Limb (tissue), 2 donors: Measurements from ENCODE around the gene SLIT3.
"Not testable (repeated sequence)": the region's sequence is repeated elsewhere in the genome, so short reads cannot be mapped to it uniquely, and the experiment has no call there.

Source experiments
- DNase-seq, 2 donors: peaks; one replicate each; pipeline ENCODE4 v3.0.0-alpha.2; 2016; ENCODE audit errors: extremely low spot score in 2 of 2

Gene SLIT3

GRCh38 chr5:169221519-169221918, 79.4 kb downstream of the SLIT3 start:
- DNase-seq, result no peak

- no peak for DNase-seq
Observed at GRCh38 chr5:169219961-169220360, 81.0 kb downstream of the SLIT3 start.

GRCh38 chr5:169219351-169219750, 81.6 kb downstream of the SLIT3 start:
- DNase-seq, result no peak

GRCh38 chr5:169218861-169219260, 82.1 kb downstream of the SLIT3 start:
- no peak for DNase-seq

DNA sequence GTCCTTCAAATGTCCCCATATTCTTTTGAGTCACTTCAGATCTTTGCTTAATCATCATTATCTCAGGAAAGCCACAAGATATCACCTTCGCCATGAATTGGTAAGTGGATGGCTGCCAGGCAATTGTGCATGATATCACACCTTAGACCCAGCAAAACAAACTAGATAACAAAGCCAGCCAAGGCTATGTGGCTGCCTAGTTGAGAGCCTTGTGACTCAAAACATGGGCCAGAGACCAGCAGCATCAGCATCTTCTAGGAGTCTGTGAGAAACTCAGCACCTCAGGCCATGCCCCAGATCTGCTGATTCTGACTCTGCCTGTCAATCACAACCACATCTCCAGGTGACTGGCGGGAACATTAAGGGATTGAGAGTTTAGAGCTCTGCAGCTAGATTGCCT, 82.8 kb downstream of the SLIT3 start:
- DNase-seq, result no peak

DNA sequence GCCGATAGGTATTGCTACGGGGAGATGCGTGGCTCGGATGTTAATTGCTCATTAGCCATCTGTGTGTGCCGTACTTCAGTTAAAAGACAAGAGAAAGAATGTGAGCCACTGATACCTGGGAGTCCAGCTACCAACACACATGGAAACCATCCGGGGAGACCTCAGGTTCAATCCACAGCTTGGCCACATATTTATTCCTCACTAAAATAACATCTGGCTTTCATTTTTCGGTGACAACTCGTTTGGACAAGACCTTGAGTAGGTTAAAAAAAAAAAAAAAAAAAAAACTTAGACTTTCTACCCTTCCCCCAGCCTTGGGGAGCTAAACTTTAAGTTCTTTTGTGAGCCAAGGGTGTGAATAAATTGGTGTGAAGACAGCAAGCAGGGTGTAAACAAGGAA, 84.1 kb downstream of the SLIT3 start:
- no peak for DNase-seq

- no peak for DNase-seq
Observed at GRCh38 chr5:169213479-169213878, 87.5 kb downstream of the SLIT3 start.

DNA sequence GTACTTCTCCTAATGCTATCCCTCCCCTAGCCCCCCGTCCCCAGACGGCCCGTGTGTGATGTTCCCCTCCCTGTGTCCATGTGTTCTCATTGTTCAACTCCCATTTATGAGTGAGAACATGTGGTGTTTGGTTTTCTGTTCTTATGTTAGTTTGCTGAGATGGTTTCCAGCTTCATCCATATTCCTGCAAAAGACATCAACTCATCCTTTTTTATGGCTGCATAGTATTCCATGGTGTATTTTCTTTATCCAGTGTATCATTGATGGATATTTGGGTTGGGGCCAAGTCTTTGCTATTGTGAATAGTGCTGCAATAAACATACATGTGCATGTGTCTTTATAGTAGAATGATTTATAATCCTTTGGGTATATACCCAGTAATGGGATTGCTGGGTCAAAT, 89.2 kb downstream of the SLIT3 start:
- DNase-seq, result not testable (repeated sequence)

DNA sequence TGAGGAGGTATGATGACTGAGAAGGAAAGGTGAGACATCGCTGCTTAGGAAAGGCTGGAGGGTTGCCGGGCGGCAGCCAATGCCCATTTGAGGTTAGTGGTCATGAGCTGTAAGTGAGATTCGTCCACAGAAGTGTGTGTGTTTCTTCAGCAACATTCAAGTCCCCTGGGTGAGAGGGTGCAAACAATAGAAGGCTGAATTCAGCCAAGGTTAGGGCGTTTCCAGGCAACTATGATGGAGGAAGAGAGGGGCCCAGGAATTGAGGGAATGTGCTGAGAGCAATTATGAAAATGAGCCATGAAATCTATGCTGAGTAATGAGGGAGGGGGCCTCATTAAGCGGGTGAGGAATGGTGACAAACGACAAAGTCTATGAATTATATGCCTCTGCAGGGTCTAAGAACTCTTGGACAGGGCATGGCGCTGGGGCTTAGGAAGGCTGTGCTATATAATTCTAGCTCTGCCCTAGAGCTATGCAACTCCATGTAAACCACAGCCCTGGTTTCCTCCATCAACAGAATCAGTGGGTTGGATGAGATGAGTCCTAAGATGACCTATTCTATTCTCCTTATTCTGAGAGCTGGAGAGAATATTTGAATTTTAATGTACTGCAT, 96.0 kb downstream of the SLIT3 start:
- no peak for DNase-seq

DNA sequence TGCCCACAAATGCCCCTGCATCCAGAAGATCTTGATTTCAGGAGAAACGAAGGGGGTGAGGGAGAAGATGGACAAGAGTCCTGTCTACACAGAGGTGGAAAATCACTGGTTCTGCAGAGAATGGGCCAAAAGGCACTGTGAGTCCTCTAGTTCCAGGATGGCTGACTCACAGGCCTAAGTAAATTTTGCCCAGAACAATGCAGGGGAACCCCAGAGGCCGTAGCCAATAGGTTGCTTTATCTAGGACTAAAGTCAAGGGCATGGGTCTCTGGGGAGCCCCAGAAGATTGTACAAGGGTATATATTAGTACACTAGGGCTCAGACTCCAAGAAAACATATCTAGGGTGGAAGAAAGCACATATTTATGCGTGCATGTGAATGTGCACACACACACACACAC, 98.0 kb downstream of the SLIT3 start:
- DNase-seq, result no peak

DNA sequence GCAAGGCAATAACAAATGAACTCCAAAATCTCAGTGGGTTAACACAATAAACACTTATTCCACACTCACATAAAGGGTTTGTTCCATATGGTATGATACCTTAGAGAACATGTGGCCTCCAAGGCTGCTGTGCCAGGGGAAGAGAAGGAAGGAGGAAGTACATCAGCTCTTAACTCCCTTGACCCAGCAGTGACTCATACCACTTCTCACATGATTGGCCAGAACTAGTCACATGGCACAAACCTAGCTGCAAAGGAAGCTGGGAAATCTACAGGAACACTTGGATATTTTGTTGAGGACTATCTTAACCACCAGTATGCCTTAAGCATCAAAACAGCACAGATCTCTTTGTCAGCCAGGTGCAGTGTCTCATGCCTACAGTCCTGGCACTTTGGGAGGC, 99.3 kb downstream of the SLIT3 start:
- no peak for DNase-seq

DNA sequence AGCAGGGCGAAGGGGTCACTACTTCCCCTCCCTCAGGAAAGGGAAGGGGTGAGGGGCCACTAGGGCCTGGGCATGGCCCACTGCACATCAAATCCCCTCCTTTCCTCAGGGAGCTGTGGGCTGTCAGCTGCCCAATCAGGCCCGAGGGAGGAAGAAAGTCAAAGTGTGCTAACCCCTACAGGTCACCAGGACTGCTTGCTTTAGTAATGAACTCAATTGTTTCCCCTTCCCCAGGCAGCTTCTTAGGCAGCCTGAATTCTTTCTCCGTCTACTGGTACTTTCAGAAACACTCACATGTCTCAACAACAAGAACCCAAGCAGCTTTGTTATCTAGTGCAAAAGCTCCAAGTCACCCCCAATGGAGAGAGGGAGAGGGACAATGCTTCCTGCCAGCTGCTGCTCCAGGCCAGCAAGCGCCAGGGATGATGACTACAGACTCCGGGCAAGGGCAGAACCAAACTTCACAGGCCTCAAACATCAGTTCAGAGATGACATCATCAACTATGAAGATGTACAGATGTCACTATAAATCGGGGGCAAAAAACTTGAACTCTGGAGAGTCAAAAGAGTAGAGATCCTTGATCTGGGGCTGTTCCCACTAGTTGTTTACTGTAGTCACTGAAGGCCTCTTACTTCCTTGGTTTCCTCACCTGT, 100.7 kb downstream of the SLIT3 start:
- no peak for DNase-seq

- no peak for DNase-seq
Observed at GRCh38 chr5:169197343-169197742, 103.6 kb downstream of the SLIT3 start.

- DNase-seq, result no peak
Observed at GRCh38 chr5:169196059-169196458, 104.9 kb downstream of the SLIT3 start.

- no peak for DNase-seq
Observed at GRCh38 chr5:169195601-169196000, 105.3 kb downstream of the SLIT3 start.

DNA sequence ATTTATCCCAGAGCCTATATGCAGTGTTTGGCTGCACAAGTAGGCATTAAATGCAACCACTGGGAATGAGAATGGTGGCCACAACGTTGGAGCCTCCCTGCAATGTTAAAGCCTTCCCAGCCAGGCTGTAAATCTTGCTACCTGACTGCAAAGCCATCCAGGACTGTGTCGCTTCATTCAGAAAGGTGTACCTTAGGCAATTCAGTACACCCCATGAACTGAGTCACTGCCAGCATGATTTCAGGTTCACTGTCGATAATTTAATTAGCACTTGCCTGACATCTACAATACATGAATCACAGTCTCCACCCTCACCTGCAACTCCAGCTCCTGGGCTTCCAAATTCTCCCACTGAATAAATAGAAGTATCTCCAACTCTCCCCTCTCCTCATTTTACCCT, 108.4 kb downstream of the SLIT3 start:
- no peak for DNase-seq

- DNase-seq, result no peak
Observed at GRCh38 chr5:169190849-169191248, 110.1 kb downstream of the SLIT3 start.

DNA sequence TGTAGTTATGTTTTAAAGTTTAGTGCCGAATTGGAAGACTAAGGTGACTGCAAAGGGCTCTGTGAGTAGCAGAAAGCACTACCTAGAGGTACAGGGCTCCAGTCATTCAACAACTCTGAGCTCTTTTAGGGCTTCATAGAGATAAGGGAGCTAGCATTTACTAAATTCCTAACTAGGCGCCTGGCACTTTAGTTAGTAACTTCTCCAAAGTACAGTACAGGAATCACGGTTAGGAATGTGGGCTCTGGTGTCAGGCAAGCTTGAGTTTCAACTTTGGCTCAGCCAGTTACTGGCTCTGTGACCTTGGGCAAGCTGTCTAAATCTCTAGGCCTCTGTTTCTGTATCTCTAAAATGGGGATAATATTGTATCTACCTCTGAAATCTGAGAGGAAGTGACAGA, 115.3 kb downstream of the SLIT3 start:
- DNase-seq, result no peak

- DNase-seq, result peak in 1 of 2 donors; percentile 32
Observed at GRCh38 chr5:169183576-169183975, 117.4 kb downstream of the SLIT3 start.

DNA sequence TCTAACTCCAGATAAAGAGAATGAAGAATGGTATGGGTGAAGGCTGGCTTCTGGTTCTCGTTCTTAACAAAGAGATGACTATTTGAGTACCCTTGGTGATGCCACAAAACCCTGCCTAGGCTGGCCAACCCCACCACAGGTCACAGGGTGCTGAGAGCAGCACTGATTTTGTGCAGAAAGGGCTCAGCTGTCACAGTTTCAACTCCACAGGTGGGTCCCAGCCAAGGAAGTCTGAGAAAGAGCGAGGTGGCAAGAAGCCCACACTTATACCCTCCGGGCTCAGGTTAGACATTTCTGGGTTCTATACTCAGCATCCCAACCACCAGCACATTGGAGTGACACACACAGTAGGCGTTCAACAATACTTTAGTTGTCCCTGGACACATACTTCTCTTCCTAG, 118.1 kb downstream of the SLIT3 start:
- no peak for DNase-seq

DNA sequence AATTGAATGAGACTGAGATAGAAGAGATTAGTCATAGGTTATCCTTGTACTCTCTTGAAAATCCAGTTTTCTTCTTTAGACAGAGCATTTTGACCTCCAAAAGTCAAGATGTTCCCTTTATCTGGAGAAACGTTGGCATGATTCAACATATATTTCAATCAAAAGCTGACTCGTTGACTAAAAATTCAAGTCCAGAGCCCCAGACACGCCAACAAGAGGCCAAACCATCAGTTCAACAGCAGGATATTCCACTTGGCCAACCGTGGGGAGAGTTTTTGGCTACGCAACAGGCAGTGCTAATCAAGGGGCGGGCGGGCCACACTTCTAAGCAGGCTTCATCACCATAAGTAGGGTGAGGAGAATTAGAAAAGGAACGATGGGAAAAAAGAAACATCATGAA, 119.1 kb downstream of the SLIT3 start:
- no peak for DNase-seq

GRCh38 chr5:169178754-169179153, 122.2 kb downstream of the SLIT3 start:
- no peak for DNase-seq

- DNase-seq, result no peak
Observed at GRCh38 chr5:169178274-169178673, 122.7 kb downstream of the SLIT3 start.
